Activated CD4-positive, alpha-beta T cell treated with anti-CD3 and anti-CD28 coated beads, Interleukin-10, Interleukin-2, amounts not matched to agents 100 ng/mL and 50 ng/mL, durations not matched to agents 16 hours and 8 hours (primary cell): Measurements from ENCODE around the gene RNF157.

Experiments used
- DNase-seq: peaks from one replicate; pipeline ENCODE4 v3.0.0-alpha.2; 2020

The RNF157 gene

DNA sequence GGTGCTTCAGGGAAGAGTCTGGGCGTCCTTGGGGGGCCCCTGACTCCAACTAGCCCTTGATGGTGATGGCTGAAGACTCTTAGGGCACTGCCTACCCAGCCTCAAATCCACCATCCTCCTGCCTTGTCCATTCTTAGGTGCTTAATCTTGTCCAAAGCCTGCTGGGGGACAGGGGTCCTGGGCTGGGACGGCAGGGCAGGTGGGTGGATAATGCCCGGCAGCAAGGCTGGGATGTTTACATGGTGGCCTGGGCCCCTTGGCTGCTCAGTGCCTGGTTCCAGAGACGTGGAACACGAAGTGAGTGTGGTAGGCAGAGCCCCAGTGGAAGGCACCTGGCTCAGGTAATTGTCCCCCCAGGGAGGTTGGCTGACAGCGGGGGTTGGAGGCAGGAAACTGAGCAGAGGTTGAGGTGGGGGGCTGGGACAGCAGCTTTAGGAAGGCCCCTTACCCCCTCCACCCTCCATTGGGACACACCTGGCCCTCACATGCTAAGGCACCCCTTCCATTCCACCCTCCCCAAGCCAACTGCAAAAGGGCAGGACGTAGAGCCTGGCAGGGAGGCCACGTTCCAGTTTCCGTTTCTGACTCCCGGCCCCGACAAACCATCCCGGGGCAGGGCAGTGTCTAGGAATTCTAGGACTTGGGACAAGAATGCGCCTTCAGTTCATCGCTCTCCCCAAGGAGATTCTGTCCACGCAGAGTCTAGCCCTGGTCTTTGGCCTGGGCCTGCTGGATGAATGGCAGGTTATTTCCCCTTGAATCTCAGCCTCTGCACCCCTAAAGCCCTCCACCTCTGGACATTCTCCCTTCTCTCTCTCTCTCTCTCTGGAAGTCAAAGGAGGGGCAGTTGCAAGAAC lies 101.2 kb downstream of the RNF157 start:
- DNase-seq = no peak

DNA sequence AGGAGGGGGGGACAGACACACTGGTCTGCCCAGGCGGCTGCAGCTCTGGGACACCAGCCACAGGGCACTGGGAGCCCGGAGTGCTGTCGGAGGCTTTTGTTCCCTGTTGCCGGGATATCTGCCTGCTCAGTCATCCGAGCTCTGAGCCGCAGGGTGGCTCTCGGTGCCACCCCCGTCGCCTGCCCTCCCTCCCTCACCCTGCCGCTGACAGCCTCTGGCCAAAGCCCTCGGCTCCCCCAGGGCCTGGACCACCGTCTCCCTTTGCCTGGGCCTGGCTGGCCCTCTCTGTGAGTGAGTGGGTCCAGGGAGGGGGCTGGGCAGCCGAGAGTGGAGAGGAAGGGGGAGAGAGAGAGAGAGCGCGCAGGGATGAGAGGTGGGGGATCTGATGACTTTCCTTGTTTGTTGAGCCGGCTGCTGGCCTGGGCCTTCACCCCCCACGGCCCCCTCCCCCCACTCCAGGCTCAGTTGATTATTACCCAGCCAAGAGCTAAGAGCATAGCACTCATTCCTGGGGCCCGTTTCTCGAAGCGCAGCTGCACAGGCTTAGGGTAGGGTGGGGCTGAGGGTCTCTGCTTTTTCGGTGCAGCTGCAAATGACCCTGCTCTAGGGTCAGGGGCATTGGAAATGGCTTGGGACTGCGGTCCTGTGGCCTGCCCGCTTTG lies 101.9 kb downstream of the RNF157 start:
- no peak for DNase-seq

DNA sequence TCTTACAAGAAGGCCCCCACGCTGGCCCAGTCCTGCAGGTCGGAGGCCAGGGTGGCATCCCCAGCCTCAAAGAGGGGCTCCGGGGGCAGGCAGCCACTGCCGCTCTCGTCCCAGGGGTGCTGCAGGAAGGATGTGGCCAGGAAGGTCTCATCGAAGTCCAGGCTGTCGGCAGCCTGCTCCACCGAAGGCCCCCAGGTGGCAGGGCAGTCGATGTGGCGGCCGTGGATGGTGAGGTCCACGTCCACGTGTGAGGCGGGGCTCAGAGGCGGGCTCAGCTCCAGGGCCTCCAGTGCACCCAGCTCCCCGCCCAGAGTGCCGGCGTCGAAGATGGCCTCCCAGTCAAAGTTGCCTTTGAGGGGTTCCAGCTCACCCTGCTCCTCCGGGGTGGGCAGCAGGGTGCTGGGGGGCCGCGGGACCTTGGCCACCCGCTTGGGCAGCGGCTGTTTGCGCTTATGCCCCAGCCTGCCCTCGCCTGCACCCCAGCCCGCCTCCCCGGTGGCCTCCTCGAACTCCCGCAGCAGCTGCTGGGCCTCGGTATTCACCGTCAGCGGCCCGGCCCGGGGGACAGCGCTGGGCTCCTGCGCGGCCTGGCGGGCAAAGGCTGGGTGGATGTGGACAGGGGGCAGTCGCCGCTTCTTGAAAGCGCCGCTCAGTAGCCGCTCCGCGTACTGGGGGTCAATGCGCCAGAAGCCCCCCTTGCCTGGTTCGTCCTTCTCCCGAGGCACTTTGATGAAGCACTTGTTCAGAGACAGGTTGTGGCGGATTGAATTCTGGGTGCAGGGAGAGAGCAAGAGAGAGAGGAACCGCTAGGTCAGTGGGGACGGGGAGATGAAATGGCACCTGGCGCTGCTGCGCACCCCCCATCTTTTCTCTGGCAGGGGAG lies 102.7 kb downstream of the RNF157 start:
- DNase-seq = no peak

DNA sequence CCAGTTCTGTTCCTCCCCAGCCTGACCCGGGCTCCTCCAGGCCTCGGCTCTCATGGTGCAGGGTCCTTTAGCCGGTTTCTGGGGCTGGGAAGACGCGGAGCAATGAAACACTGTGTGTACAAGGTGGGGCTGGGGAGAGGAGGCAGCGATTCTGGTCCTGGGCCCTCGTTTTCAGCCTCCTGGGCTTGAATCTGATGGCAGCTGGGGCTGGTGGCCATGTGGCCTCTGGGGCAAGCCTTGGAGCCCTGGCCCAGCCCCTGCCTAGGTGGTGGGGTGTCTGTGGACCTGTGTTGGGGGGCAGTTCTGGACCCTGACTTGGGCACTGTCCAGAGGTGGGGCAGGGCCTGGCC lies 103.3 kb downstream of the RNF157 start:
- DNase-seq = no peak

DNA sequence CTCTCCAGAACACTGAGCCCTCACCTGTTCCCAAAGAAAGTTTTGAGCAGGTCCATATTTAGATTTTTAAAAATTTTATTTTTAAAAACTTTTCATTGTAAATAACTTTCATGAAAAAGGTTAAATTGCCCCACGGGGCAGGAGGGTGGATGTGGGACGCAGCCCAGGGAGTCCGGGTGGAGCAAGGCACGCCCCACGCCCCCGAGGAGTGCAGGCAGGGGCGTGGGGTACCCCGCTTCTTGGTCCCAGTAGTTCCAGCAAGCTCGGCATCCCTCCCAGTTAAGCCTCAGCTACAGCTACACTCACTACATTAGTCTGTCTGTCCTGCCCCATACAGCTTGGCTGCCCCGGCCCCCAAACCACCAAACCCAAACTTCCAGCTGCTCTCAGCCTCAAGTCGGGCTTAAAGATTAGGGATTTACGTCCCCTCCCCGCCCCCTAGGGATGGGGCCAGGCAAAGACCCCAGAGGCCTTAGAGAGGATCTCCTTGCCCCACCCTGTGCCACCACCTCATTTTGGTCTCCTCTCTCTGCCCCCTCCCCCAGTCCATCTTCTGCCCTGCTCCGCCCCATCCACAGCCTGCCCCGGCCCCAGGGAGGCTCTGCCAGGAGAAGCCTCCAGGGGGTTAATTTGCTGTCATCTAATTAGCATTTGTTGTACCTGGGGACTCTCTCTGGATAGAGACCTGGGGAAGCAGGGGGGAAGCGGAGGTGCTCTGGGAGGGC lies 103.9 kb downstream of the RNF157 start:
- DNase-seq = no peak

DNA sequence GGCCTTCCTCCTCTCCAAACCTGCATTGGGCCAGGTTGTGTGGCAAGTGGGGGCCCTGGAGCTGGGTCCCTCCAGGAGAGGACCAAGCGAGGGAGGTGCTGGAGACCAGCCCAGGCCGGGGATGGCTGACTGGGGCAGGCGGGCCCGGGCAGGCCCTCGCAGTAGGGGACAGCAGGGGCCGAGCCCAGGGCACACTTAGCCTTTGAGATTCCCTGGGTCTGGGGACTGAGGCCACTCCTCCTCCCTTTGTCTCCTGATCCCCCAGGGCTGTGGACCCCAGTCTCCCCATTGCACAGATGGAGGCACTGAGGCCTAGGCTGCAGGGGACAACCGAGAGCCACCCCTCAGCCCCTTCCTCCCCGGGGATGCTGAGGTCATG lies 104.5 kb downstream of the RNF157 start:
- no peak for DNase-seq

DNA sequence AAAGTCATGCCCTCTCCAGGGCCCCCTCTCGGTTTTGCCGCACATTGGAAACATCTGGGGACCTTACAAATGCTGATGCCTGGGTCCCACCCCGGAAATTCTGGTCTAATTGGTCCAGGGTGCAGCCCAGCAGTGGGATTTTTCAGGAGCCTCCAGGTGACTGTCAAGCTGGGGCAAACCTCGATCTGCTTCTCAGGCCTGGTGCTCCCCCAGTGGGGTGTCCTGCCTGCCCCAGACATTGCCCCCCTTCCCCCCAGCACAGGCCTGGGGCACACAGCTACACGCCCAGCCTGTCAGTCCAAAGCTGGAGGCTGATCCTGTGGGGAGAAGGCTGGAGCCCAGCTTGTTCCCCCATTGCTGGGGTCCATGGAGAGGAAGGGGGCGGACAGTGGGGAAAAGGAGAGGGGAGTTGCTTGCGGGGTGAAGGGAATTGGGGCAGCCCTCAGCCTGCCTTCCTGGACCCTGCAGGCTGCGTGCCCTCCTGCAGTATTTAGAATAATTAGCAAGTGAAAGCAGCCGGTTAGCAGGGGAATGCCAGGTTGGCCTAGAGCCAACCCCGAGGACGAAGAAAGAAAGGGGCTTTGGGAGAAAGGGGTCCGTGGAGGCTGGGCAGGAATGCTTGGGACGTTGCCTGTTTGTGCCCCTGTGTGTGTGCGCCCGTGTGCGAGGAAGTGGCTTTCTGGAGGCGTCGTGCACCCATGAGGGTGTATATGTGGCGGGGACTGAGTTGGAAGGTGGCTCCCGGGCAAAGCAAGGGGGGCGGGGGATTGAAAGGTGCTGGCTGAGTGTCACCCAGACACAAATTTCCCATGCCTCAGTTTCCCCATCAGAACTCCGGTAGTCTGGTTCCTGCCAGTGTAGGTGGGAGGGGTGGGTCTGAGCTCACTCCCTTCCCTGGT lies 105.1 kb downstream of the RNF157 start:
- DNase-seq = no peak

DNA sequence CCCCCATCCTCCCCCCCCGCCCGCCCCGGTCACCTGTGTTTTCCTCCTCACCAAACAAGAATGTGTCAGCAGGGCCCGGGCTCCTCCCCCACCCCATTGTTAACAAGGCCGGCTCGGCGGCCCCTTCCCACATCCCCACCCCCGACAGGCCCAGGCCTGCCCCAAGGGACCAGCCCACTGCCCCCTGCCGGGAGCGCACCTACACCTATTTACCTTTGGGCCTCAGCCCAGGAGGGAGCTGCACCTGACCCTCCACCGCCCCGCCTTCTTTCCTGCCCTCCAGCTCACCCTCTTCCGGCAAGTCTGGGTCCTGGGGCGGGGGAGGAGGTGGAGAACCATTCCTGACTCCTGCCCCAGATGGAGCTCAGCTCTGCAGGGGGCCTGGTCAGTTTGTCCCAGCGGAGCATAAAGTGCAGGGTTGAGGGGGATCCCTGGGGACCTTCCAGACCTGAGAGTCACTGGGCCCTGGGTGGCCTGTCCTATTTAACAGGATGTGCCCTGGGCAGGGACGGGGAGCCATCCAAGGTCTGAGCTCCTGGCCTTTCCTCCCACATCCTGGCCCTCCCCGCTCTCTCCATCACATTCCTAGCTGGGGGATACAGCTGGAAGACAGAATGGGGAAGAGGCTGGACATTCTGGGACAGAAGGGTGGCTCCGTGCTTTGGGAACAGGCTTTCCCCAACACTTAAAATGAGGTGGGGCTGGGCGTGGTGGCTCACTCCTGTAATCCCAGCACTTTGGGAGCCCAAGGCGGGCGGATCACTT lies 107.5 kb downstream of the RNF157 start:
- DNase-seq = no peak

DNA sequence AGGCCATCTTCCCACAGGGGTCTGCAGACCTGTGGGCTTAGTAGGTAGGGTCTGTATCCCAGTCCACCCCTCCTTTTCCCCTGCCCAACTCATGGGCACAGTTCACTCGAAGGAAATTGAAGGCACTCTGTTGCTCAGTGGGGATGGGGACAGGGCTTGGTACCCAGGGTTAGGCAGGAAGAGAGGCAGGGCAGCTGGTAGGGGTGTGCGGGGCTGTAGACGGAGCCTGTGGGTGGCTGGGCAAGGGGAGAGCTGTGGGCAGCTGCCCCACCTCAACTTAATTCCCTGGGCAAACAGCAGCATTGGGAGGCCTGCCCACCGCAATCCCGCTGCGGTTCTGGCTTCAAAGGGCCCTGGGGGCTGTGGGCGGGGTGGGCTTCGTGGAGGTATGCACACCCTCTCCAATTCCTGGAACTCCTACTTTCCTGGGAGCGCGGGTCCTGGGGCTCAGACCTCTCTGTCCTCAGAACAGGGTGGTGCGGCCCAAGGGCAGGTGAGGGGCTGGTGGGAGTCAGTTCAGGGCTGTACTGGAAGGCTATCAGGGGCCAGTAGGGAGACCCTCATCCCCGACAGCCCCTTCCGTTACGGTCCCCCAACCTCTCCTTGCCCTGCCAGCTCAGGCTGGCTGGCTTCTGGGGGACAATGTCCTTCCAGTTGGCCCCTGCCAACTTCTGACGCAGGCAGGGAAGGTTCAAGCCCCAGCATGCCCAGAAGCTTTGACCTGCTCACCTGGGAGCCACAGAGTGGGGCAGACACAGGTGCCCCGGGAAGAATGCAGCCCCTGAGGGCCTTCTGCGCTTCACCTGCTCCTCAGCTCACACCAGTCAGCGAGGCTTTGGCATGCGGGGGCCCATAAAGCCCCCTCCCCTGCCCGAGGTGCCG lies 108.4 kb downstream of the RNF157 start:
- no peak for DNase-seq

DNA sequence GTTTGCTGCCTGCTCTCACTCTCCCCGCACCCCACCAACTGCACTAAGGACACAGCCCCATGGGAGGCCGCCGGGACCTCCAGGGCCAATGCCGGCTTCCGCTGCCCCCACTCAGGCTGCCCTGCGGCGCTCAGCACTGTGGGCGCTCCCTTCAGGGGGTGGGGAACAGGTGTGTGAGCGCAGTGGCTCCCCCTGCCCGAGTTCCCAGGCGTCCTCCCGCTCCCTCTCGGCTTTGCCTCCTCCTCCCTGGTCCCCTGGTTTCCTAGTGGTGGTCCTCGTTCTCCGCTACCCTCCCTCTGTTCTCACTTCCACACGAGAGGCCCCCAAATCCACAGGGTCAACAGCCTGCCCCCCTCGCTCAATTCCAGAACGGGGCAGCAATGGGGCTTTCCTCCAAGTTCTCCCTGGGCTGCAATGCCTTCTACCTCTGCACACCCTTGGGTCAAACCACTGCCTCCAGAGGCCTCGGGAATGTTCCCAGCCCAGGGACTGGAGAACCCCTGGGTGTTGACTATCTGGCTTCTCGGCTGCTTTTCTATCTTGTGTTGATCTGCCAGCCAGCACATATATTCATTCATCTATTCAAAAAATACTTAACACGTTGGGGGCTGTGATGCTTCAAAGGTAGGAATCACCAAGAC lies 109.1 kb downstream of the RNF157 start:
- DNase-seq = no peak

DNA sequence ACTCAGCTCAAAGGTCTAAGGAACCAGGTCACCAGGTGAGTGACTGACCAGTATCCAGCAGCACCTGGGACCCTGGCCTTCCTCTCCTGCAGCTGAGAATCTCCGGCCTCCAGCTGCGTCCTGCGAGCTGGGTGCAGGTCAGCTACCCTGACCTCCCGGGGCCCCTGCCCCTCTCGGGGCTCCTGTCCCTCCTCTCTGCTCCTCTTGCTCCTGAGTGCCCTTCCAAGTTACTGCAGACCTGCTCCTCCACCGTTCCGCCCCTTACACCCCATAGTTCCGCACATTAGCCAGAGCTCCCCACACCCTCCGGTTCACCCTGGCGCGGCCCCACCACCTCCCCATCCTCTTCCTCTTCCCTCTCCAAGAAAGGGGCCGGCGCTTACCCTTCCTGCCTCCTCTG lies 109.8 kb downstream of the RNF157 start:
- no peak for DNase-seq

DNA sequence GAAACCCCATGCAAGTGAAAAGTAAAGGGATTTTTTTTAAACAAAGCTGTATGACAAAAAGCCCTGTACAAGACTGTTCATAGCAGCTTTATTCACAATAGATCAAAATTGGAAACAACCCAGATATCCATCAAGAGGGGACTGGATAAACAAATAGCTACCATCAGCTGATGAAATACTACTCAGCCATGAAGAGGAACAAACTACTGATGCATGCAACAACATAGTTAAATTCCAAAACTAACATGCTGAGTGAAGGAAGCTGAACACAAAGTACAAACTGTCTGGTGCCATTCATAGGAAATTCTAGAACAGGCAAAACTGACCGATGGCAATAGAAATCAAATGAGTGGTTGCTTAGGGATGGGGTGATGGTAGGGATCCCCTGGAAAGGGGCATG lies 114.4 kb downstream of the RNF157 start:
- no peak for DNase-seq

DNA sequence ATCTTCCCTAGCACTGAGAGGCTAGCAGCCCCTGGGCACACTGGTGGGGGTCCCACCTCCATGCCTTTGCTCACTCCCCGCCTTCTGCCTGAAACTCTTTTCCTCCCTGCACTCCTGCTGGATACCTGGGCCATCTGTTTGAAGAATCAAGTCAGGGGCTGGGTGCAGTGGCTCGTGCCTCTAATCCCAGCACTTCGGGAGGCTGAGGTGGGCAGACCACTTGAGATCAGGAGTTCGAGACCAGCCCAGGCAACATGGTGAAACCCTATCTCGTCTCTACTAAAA lies 115.0 kb downstream of the RNF157 start:
- DNase-seq = no peak

DNA sequence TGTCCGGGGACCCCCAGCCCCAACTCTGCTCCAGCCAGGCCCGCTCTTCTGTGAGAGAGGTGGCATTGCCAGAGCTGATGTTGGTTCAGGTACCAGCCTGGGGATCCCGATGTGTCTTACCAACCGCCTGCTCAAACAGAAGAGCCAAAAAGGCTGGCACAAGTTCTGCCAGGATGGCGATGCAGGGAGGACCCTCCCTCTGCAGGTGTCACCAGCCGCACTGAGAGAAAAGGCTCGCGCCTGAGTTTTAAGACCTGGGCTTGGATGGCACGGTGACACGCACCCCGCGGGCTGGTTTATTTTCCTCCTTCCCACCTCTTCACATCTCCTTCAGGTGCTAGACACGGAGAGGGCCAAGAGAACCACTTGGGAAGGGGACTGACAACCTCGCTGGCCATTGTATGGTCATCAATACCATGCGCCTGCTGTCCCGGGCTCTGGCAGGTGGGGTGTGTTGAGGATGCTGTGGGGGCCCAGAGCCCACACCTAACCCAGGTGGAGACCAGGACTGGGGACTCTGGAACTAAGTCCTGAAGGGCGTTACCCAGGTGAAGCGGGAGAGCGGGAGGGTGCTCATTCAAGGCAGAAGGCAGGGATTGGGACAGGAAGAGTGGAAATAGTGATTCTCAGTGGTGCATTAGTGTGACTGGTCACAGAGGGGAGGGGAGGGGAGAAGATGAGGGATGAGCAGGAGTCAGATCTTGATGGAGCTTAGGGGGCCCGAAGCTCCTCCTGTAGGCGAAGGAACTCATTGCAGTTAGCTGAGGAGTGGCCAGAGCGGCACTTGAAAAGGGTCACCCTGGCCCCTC lies 115.5 kb downstream of the RNF157 start:
- DNase-seq = no peak

DNA sequence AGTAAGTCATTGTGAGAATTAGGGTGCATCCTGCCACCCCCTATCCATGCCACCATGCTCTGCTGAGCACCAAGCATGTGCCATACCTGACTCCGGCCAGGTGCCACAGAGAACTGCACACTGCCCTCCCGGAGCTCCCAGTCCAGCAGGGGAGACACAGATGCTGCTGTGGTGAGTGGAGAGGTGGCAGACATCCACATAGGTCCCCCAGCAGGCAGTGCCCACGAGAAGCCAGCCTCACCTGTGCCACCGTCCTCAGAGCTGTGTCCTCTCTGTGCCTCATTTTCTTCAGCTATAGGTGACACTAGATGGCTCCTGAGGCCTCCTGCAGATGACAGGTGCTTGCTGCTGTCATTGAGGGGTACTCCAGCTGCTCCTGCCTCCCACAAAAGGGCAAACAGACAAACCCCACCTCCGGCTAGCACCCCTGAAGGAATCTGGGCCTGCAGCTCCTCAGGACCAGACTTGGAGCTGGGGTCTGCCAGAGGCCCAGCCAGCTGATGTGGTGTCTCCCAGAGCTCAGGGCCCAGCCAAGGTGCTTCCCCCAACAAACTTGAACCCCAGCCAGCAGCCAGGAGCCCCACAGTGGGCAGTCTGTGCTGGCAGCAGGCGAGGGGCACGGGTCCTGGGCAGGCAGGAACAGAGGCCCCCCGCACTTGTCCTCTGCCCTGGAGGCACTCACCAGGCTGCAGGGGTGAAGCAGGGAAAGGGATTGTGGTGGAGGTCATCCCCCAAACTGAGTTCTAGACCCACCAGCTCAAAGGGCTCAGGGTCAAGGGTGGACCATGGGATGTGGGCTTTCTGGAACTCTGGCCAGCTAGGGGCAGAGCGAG lies 116.3 kb downstream of the RNF157 start:
- no peak for DNase-seq

DNA sequence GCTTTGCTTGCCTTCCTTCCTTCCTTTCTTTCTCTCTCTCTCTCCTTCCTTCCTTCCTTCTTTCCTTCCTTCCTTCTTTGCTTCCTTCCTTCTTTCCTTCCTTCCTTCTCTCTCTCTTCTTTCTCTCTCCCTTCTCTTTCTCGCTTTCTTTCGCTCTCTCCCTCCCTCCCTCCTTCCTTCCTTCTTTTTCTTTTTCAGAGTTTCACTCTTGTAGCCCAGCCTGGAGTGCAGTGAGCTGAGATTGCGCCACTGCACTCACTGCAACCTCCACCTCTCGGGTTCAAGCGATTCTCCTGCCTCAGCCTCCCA lies 117.1 kb downstream of the RNF157 start:
- DNase-seq = no peak

DNA sequence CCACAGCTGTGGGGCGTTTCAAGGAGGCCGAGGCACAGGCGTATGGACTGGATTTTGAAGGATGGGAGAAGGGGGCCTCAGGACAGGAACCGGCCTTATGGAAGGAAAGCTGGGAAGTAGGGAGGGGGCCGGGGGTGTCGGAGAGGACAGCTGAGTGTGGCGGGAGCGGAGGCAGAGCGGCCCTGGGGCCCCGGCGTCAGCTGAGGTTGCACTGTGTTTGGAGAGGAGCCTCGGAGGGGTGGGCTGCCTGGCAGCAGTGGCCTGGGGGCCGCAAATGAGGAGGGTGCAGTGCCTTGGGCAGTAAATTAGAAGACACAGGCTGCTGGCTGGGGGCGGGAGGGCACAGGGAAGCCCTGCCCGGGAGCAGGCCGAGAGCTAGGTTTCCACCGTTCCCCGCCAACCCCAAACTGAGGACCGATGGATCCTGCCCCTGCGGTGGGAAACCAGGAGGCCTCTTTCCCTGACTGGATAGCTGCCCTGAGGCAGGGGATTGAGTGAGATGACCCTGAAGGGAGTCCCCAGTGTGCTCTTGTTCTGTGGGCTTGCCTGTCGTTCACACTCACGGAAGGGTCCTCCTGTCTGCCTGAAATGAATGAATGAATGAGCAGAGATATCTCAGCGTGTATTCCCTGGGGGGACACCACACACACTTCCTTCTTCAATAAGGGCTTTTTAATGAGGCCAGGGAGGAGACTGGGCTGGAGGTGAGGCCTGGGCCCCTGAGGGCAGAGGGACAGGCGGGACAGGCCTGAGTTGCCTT lies 117.7 kb downstream of the RNF157 start:
- DNase-seq = no peak
